Nephron (organoid): ENCODE measurements around the gene OGDHL.
"Not testable (repeated sequence)": the region's sequence is repeated elsewhere in the genome, so short reads cannot be mapped to it uniquely, and the experiment has no call there.

Experiments
- H3K27ac Mint-ChIP-seq, 3 experiments: 2 replicates each; pipeline ENCODE4 v1.8.0; 2020; ENCODE audit warnings: mixed read lengths in 3 of 3, mild to moderate bottlenecking in 2 of 3, moderate library complexity in 1 of 3
- H3K27me3 Mint-ChIP-seq: 2 replicates; pipeline ENCODE4 v1.8.0; 2021; ENCODE audit warnings: low read depth, mild to moderate bottlenecking, moderate library complexity, mixed read lengths
- H3K36me3 Mint-ChIP-seq: 2 replicates; pipeline ENCODE4 v1.8.0; 2020; ENCODE audit warnings: low read depth, mixed read lengths
- H3K4me1 Mint-ChIP-seq: 2 replicates; pipeline ENCODE4 v1.8.0; 2020; ENCODE audit warnings: mixed read lengths
- H3K4me3 Mint-ChIP-seq, 3 experiments: 2 replicates each; pipeline ENCODE4 v1.8.0; 2020; ENCODE audit warnings: mild to moderate bottlenecking in 3 of 3, mixed read lengths in 3 of 3, moderate library complexity in 2 of 3
- H3K9me3 Mint-ChIP-seq: 2 replicates; pipeline ENCODE4 v1.8.0; 2020; ENCODE audit warnings: mixed read lengths
- CTCF ChIP-seq, 3 experiments: fragments of 200-600 bp; sonication (generic); IDR thresholded peaks; one replicate each; pipeline ENCODE4 v1.5.0; 2021; ENCODE audit warnings: antibody characterized with exemption in 3 of 3; ENCODE audit not compliant: unreplicated experiment in 3 of 3

OGDHL gene

DNA sequence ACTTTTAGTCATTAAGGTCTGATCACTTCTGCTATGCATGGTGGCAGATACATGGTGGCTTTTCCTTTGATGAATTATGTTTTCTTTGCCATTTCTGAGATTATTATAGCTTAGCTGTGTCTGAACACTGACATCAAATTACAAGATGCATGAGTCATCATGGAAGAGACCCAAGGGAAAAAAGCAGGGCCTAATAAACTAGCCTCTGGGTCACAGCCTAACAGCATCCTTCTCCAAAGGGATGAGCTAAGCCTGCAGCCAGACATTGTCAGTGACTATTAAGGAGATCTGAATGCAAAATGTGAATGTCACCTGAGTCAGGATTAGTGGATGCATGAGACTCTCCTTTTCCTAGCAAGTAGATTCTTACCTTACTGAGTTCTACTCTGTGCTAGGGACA is 19.1 kb upstream of the OGDHL start:
- no peak for TF ChIP-seq CTCF (IDR thresholded peaks at IDR 0.05; ENCODE audit: unreplicated experiment in 3 of 3)
- no peak overlapping the region for H3K4me3 Mint-ChIP-seq
- no peaks in the 10 kb centered on the region for H3K36me3 Mint-ChIP-seq
- no peaks in the 10 kb centered on the region for H3K9me3 Mint-ChIP-seq
- no peak overlapping the region for H3K27ac Mint-ChIP-seq
- peaks cover 14% of the 10 kb centered on the region for H3K27me3 Mint-ChIP-seq
- H3K4me1 Mint-ChIP-seq: no peaks in the 10 kb centered on the region

- Mint-ChIP-seq H3K4me1 (no peaks in the 10 kb centered on the region), H3K36me3 (no peaks in the 10 kb centered on the region), H3K27me3 (peaks cover 10% of the 10 kb centered on the region), H3K4me3 (no peak overlapping the region), H3K27ac (no peak overlapping the region), H3K9me3 (no peaks in the 10 kb centered on the region)
- TF ChIP-seq CTCF (IDR thresholded peaks at IDR 0.05; ENCODE audit: unreplicated experiment in 3 of 3): no peak
Observed at GRCh38 chr10:49778197-49778596, 16.1 kb upstream of the OGDHL start.

- Mint-ChIP-seq H3K9me3 (no peaks in the 10 kb centered on the region), H3K4me3 (no peak overlapping the region), H3K27me3 (peaks cover 13% of the 10 kb centered on the region), H3K4me1 (no peaks in the 10 kb centered on the region), H3K36me3 (no peaks in the 10 kb centered on the region), H3K27ac (no peak overlapping the region)
- no peak for TF ChIP-seq CTCF (IDR thresholded peaks at IDR 0.05; ENCODE audit: unreplicated experiment in 3 of 3)
Observed at GRCh38 chr10:49776851-49777250, 14.7 kb upstream of the OGDHL start.

DNA sequence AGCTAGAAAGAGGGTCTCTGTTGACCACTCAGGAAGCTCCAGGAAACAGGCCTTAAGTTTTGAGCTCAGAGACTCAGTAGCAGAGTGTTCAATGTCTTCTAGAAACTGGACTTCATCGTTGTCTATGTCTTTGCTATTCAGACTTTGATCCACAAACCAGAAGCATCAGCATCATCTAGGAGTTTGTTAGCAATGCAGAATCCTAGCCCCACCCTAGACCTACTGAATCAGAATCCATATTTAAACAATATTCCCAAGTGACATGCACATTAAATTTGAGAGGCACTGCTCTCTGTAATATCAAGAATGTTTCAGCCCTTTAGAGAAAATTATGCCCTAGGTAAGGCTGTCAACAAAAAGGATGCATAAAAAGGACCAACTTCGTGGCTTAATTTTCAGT is 12.9 kb upstream of the OGDHL start:
- Mint-ChIP-seq H3K9me3 (no peaks in the 10 kb centered on the region), H3K27ac (no peak overlapping the region), H3K4me3 (no peak overlapping the region), H3K27me3 (peaks cover 13% of the 10 kb centered on the region), H3K36me3 (no peaks in the 10 kb centered on the region), H3K4me1 (no peaks in the 10 kb centered on the region)
- no peak for TF ChIP-seq CTCF (IDR thresholded peaks at IDR 0.05; ENCODE audit: unreplicated experiment in 3 of 3)

- H3K36me3 Mint-ChIP-seq, H3K4me1 Mint-ChIP-seq, H3K27me3 Mint-ChIP-seq, H3K9me3 Mint-ChIP-seq, H3K27ac Mint-ChIP-seq, H3K4me3 Mint-ChIP-seq: not testable (repeated sequence)
Observed at GRCh38 chr10:49772944-49773343, 10.8 kb upstream of the OGDHL start.

DNA sequence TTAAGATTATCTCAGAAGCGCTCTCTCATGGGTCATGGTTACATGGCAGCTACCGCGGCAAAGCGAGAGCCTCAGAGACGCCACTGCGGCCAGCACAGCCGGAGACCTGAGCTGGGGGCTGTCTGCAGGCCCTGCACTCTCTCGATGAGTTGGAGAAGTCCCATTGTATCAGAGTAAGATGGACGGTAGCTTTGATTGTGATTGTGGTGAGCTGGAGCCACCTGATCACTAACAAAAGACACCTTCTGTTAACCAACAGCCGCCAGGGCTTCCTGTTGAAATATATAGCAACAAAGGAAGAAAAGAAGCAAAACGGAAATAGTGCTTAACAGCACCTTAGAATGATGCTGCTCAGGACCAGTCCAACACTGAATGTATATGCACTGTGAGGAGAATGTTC is 8.9 kb upstream of the OGDHL start:
- H3K4me1 Mint-ChIP-seq, H3K36me3 Mint-ChIP-seq, H3K27me3 Mint-ChIP-seq, H3K4me3 Mint-ChIP-seq, H3K27ac Mint-ChIP-seq, H3K9me3 Mint-ChIP-seq: not testable (repeated sequence)

DNA sequence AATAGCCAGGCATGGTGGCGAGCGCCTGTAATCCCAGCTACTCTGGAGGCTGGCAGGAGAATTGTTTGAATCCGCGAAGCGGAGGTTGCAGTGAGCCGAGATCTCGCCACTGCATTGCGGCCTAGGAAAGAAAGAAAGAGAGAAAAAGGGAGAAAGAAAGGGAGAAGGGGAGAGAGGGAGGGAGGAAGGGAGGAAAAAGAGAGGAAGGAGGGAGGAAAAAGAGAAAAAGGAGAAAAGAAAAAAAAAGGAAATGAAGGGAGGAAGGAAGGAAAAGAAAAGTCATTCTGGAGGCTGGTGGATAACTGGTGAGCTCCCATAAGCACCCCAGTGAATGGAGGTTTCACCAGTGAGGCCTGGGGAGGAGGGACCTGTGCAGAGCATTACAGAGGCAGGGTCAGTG is 7.6 kb upstream of the OGDHL start:
- Mint-ChIP-seq H3K27me3 (peaks cover 7% of the 10 kb centered on the region), H3K36me3 (no peaks in the 10 kb centered on the region), H3K9me3 (peaks cover 9% of the 10 kb centered on the region), H3K4me3 (no peak overlapping the region), H3K4me1 (no peaks in the 10 kb centered on the region), H3K27ac (no peak overlapping the region)
- TF ChIP-seq CTCF (IDR thresholded peaks at IDR 0.05; ENCODE audit: unreplicated experiment in 3 of 3): no peak
